HepG2 (cell line): ENCODE measurements around the gene JADE2. TPM values are rescaled to one million over a fixed set of nuclear protein-coding genes. Genes with fewer than 3 reads are reported as not detected.

Experiments used
- AHDC1 ChIP-seq: sonication (generic); formaldehyde crosslinking; IDR thresholded peaks from 2 replicates; pipeline ENCODE4 v1.5.1; 2020; ENCODE audit warnings: mild to moderate bottlenecking, missing genetic modification reagents, borderline replicate concordance
- CREB1 ChIP-seq, 2 experiments: fragments of 450-650 bp in 1 of 2; IDR thresholded peaks; 2 replicates each; pipeline ENCODE4 v1.6.1; 2016 to 2017; ENCODE audit warnings: control low read depth in 1 of 2, mild to moderate bottlenecking in 1 of 2, missing compliant biosample characterization in 1 of 2, missing genetic modification characterization in 1 of 2
- ISL2 ChIP-seq: sonication (generic); formaldehyde crosslinking; IDR thresholded peaks from 2 replicates; pipeline ENCODE4 v1.5.0; 2020; ENCODE audit warnings: missing genetic modification reagents
- LRRFIP1 ChIP-seq: sonication (generic); formaldehyde crosslinking; conservative IDR thresholded peaks from 2 replicates; pipeline ENCODE4 v1.4.0; 2020; ENCODE audit warnings: missing genetic modification reagents
- MTA1 ChIP-seq: sonication (generic); formaldehyde crosslinking; IDR thresholded peaks from 2 replicates; pipeline ENCODE4 v1.4.0; 2020; ENCODE audit warnings: missing genetic modification reagents, mild to moderate bottlenecking, borderline replicate concordance
- NR2C2 ChIP-seq: sonication (generic); formaldehyde crosslinking; IDR thresholded peaks from 2 replicates; pipeline ENCODE4 v1.4.0; 2020; ENCODE audit warnings: missing genetic modification reagents, mild to moderate bottlenecking, moderate library complexity, borderline replicate concordance
- UBTF ChIP-seq: sonication (generic); formaldehyde crosslinking; IDR thresholded peaks from 2 replicates; pipeline ENCODE4 v1.4.0; 2020; ENCODE audit warnings: mild to moderate bottlenecking, missing genetic modification reagents
- ZBTB37 ChIP-seq: sonication (generic); formaldehyde crosslinking; IDR thresholded peaks from 2 replicates; pipeline ENCODE4 v1.4.0; 2020; ENCODE audit warnings: mild to moderate bottlenecking, missing genetic modification reagents
- ZNF138 ChIP-seq: sonication (generic); formaldehyde crosslinking; IDR thresholded peaks from 2 replicates; pipeline ENCODE4 v1.5.0; 2020; ENCODE audit warnings: mild to moderate bottlenecking, low read depth, missing genetic modification reagents
- ZNF678 ChIP-seq: sonication (generic); formaldehyde crosslinking; IDR thresholded peaks from 2 replicates; pipeline ENCODE4 v1.4.0; 2020; ENCODE audit warnings: mild to moderate bottlenecking, missing genetic modification reagents
- polyA plus RNA-seq, 8 experiments: library from polyadenylated mRNA; depleted of rRNA in 3 of 8; stranded (reverse) in 7 of 8; unstranded in 1 of 8; fragments of >200 nt; fragmentation: Illumina TruSeq in 4 of 8; extraction: Trizol in 4 of 8; gene quantifications; 2 replicates each; pipeline versions ENCODE4 v1.2.1 to v1.2.3, GENCODE V29; 2011 to 2016; ENCODE audit warnings: low read depth in 4 of 8, missing spikeins in 1 of 8, mixed read lengths in 1 of 8; ENCODE audit not compliant: insufficient read depth in 1 of 8
- total RNA-seq, 5 experiments: library from RNA; depleted of rRNA; stranded (reverse); fragments of >200 nt; fragmentation: Illumina TruSeq; extraction: Trizol; gene quantifications; 2 replicates each; pipeline ENCODE4 v1.2.3, GENCODE V29; 2016; ENCODE audit warnings: low read depth in 1 of 5
- TF ChIP-seq, protein P1 (sequence below): sonication (generic); formaldehyde crosslinking; IDR thresholded peaks from 2 replicates; pipeline ENCODE4 v1.4.0; 2020; ENCODE audit warnings: missing genetic modification reagents

The JADE2 gene
- total and polyA plus RNA-seq, 2 of the 13 experiments (the other 11 are each of a cell fraction or from before 2014, with no cell fraction given) = 7.5 to 15.1 TPM

DNA sequence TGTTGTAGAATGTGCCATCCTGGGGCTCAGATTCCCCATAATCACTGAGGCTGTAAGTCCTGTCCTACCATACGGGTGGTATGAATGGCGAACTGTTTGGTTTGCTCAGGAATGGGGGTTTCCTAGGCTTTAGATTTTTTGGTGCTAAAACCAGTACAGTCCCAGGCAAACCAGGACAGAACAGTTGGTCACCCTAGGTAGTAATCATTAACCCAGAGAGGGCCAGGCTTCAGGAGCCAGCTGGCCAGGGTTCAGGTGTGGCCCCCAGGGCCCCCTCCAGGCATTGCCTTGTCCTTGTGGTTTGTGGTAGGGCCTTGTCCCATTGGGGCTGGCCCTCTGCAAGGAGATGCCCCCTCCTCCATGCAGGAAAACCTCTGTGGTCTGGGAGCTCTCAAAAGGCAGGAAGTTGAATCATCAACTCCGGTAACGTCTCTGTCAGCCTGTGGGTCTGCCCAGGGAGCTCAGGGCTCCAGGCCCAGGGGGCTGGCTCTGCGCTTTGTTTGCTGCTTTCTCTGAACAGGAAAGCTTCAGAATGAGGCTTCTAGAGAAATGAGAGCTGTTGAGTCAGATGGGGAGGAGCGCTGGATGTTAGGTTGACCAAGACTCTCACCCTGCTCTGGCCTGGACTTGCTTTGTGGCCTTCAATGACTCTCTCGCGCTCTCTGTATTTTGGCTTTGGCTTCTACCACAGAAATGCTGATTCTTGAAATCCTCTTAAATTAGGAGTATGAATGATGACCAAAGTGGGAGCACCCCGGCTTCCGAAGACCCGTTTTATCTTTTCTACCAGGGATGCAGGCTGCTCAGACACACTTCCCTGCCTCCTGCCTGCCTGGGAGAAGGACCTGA, 22.2 kb upstream of the JADE2 start (continued):
- TF ChIP-seq CREB1 (IDR thresholded peaks at IDR 0.05) (no peak), CREB1 (CRISPR knock-in tag; IDR thresholded peaks at IDR 0.05) (peak; percentile 42; the same call in 1 of the 2 replicates), MTA1 (CRISPR knock-in tag) (0 out of 2 replicates have a peak, but pooled peaks have one; percentile 20), ZNF138 (CRISPR knock-in tag) (peak; percentile 60; the same call in 1 of the 2 replicates), ZBTB37 (CRISPR knock-in tag) (peak; percentile 93), UBTF (CRISPR knock-in tag) (peak; percentile 80), LRRFIP1 (CRISPR knock-in tag) (no peak), ISL2 (CRISPR knock-in tag) (no peak), ZNF678 (CRISPR knock-in tag) (no peak), NR2C2 (0 out of 2 replicates have a peak, but pooled peaks have one; percentile 14), AHDC1 (peak; percentile 47; the same call in 1 of the 2 replicates)
- TF ChIP-seq, protein P1, sequence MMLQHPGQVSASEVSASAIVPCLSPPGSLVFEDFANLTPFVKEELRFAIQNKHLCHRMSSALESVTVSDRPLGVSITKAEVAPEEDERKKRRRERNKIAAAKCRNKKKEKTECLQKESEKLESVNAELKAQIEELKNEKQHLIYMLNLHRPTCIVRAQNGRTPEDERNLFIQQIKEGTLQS (CRISPR knock-in tag) = peak; percentile 63; the same call in 1 of the 2 replicates
